DOHH2 (cell line): ENCODE data around the gene MIER3.

Experiments used
- H3F3A ChIP-seq: fragments of 200-600 bp; sonication (generic), shearing (Covaris generic); 2 replicates; pipeline ENCODE4 v1.6.0; 2016; ENCODE audit warnings: antibody characterized with exemption, mild to moderate bottlenecking; ENCODE audit not compliant: control insufficient read depth, insufficient read depth
- H3K27ac ChIP-seq: fragments of 200-600 bp; sonication (generic); 2 replicates; pipeline ENCODE4 v1.5.1; 2014; ENCODE audit warnings: low read depth, mild to moderate bottlenecking, low read length, moderate library complexity
- H3K27me3 ChIP-seq: fragments of 200-600 bp; sonication (generic); 2 replicates; pipeline ENCODE4 v1.6.1; 2014; ENCODE audit warnings: mild to moderate bottlenecking, low read length, mixed read lengths; ENCODE audit not compliant: control insufficient read depth
- H3K36me3 ChIP-seq: fragments of 200-600 bp; sonication (generic); 2 replicates; pipeline ENCODE4 v1.6.1; 2014; ENCODE audit warnings: mild to moderate bottlenecking, low read length, moderate library complexity, mixed read lengths; ENCODE audit not compliant: control insufficient read depth
- H3K4me1 ChIP-seq: fragments of 200-600 bp; sonication (generic); 2 replicates; pipeline ENCODE4 v1.6.1; 2014; ENCODE audit warnings: mild to moderate bottlenecking, low read length, mixed read lengths; ENCODE audit not compliant: control insufficient read depth
- H3K4me2 ChIP-seq: fragments of 200-600 bp; sonication (generic); 2 replicates; pipeline ENCODE4 v1.6.0; 2014; ENCODE audit warnings: mild to moderate bottlenecking, low read length, moderate library complexity
- H3K4me3 ChIP-seq: fragments of 200-600 bp; sonication (generic); 2 replicates; pipeline ENCODE4 v1.5.1; 2014; ENCODE audit warnings: mild to moderate bottlenecking, low read length, mixed read lengths
- H3K79me2 ChIP-seq: fragments of 200-600 bp; sonication (generic); 2 replicates; pipeline ENCODE4 v1.6.1; 2014; ENCODE audit warnings: mild to moderate bottlenecking, low read length, mixed read lengths; ENCODE audit not compliant: control insufficient read depth
- H3K9me2 ChIP-seq: fragments of 200-600 bp; sonication (generic); replicated peaks from 2 replicates; pipeline ENCODE4 v1.6.1; 2014; ENCODE audit warnings: mild to moderate bottlenecking, low read length, mixed read lengths; ENCODE audit not compliant: control insufficient read depth
- H3K9me3 ChIP-seq: fragments of 200-600 bp; sonication (generic); 2 replicates; pipeline ENCODE4 v1.6.1; 2014; ENCODE audit warnings: antibody characterized with exemption, low read length, mixed read lengths; ENCODE audit not compliant: control insufficient read depth, insufficient read depth
- H4K20me1 ChIP-seq: fragments of 200-600 bp; sonication (generic); 2 replicates; pipeline ENCODE4 v1.6.0; 2014; ENCODE audit warnings: low read depth, mild to moderate bottlenecking, antibody characterized with exemption, low read length, moderate library complexity; ENCODE audit not compliant: control insufficient read depth, insufficient read depth
- EZH2phosphoT487 ChIP-seq: fragments of 200-600 bp; sonication (generic); IDR thresholded peaks from 2 replicates; pipeline ENCODE4 v1.6.1; 2017; ENCODE audit warnings: borderline replicate concordance, mild to moderate bottlenecking, antibody characterized with exemption, low read length, moderate library complexity, mixed read lengths
- TF ChIP-seq, protein P1 (sequence below): fragments of 200-600 bp; sonication (generic); IDR thresholded peaks from one replicate; pipeline ENCODE4 v1.5.1; 2014; ENCODE audit warnings: antibody characterized with exemption, mild to moderate bottlenecking, low read depth, low read length; ENCODE audit not compliant: poor library complexity, severe bottlenecking

The MIER3 gene

DNA sequence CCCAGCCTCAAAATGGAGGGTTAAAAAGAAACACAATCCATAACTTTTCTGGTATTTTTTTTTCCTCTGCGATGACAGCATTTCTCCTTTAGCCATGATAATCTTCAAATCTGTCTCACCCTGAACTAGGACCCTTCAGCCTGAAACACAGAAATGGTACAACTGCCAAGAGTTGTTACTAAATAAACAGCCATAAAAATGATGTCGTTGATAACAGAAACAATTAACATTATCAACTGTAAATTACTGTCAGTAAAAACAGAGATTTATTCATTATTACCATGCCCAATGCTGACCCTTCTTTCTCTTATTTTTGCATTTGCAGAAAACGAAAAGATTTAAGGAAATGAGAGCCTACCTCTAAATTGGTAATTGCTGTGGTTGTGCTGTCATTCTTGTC, 19.4 kb upstream of the MIER3 start:
- Histone ChIP-seq H3K4me3 (no peak overlapping the region), H3K79me2 (no peaks in the 10 kb centered on the region), H3K4me1 (no peaks in the 10 kb centered on the region), H3K9me3 (no peaks in the 10 kb centered on the region), H3K27me3 (peaks cover 26% of the 10 kb centered on the region; the same call in 1 of the 2 replicates), H3K27ac (no peak overlapping the region), H3K4me2 (no peak overlapping the region), H4K20me1 (no peaks in the 10 kb centered on the region), H3K36me3 (no peaks in the 10 kb centered on the region), H3K9me2 (no peaks in the 10 kb centered on the region), H3F3A (no peaks in the 10 kb centered on the region)
- TF ChIP-seq, protein P1, sequence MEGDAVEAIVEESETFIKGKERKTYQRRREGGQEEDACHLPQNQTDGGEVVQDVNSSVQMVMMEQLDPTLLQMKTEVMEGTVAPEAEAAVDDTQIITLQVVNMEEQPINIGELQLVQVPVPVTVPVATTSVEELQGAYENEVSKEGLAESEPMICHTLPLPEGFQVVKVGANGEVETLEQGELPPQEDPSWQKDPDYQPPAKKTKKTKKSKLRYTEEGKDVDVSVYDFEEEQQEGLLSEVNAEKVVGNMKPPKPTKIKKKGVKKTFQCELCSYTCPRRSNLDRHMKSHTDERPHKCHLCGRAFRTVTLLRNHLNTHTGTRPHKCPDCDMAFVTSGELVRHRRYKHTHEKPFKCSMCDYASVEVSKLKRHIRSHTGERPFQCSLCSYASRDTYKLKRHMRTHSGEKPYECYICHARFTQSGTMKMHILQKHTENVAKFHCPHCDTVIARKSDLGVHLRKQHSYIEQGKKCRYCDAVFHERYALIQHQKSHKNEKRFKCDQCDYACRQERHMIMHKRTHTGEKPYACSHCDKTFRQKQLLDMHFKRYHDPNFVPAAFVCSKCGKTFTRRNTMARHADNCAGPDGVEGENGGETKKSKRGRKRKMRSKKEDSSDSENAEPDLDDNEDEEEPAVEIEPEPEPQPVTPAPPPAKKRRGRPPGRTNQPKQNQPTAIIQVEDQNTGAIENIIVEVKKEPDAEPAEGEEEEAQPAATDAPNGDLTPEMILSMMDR = no peak
- no peak for TF ChIP-seq EZH2phosphoT487

DNA sequence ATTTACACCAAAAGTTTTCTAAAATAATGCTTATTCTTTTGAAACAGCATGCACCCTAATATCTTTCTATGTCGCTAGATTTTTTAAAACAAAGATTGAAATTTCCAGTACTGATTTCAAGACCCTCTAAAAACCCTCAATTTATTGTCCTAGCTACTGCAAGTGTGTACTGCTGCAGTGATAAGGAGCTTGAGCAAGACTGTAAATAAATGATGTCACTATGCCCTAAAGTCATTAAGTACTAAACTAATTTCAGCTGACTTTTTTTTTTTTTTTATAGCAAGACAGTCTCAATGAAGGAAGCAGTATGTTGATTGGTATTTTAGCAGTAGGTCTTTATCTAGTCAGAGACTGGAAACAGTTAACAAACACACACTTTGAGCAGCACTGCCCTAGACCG, 12.2 kb upstream of the MIER3 start:
- TF ChIP-seq, protein P1 = no peak
- TF ChIP-seq EZH2phosphoT487 = no peak
- no peaks in the 10 kb centered on the region for H3K9me3 ChIP-seq

DNA sequence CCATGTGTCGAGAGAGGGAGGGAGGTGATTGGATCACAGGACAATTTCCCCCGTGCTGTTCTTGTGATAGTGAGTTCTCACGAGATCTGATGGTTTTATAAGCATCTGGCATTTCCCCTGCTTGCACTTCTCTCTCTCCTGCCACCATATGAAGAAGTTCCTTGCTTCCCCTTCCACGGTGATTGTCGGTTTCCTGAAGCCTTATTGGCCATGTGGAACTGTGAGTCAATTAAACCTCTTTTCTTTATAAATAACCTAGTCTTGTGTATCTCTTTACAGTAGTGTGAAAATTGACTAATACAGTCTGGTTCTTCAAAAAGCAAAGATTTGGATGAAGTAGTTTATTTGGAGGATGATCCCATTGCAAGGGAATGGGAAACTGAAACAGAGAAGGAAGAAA, 11.3 kb upstream of the MIER3 start:
- Histone ChIP-seq H3K4me2 (no peak overlapping the region), H3K79me2 (no peaks in the 10 kb centered on the region), H3K27ac (no peak overlapping the region), H3K4me1 (no peaks in the 10 kb centered on the region), H3K4me3 (no peak overlapping the region), H3F3A (no peaks in the 10 kb centered on the region), H3K9me3 (no peaks in the 10 kb centered on the region), H3K9me2 (no peaks in the 10 kb centered on the region), H3K27me3 (peaks cover 66% of the 10 kb centered on the region), H3K36me3 (no peaks in the 10 kb centered on the region), H4K20me1 (no peaks in the 10 kb centered on the region)
- no peak for TF ChIP-seq EZH2phosphoT487
- TF ChIP-seq, protein P1 = no peak

More for the DNA sequence above, 12.2 kb upstream of the MIER3 start:
- Histone ChIP-seq H3F3A (no peaks in the 10 kb centered on the region), H3K9me2 (no peaks in the 10 kb centered on the region), H3K27me3 (peaks cover 62% of the 10 kb centered on the region), H3K36me3 (no peaks in the 10 kb centered on the region), H3K4me2 (no peak overlapping the region), H4K20me1 (no peaks in the 10 kb centered on the region), H3K79me2 (no peaks in the 10 kb centered on the region), H3K4me1 (no peaks in the 10 kb centered on the region), H3K27ac (no peak overlapping the region), H3K4me3 (no peak overlapping the region)

DNA sequence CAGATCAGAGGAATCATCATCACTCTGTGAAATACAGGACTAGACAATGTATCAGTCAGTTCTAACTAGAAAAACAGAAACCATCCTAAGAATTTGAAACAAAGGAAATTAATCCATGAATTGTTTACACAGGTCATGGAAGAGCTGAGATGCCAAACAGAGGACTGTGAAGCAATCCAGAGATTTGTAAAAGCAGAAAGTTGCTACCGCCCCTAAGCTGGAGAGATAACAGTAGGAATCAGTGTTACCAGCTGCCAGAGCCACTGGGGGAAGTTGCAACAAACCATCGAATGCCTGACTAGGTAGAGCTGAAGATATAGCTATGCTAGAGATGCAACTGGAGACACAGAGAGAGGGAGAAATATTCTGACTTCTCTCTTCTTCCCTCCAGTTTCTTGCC, 10.4 kb upstream of the MIER3 start:
- no peaks in the 10 kb centered on the region for H3K36me3 ChIP-seq
- no peaks in the 10 kb centered on the region for H3F3A ChIP-seq

More for the DNA sequence above, 10.4 kb upstream of the MIER3 start:
- Histone ChIP-seq H3K9me3 (no peaks in the 10 kb centered on the region), H3K4me2 (no peak overlapping the region), H3K27me3 (peaks cover 69% of the 10 kb centered on the region), H3K4me1 (no peaks in the 10 kb centered on the region), H3K9me2 (no peaks in the 10 kb centered on the region), H3K79me2 (no peaks in the 10 kb centered on the region), H3K27ac (no peak overlapping the region), H4K20me1 (no peaks in the 10 kb centered on the region), H3K4me3 (no peak overlapping the region)
- TF ChIP-seq EZH2phosphoT487 = no peak
- TF ChIP-seq, protein P1 = no peak
